ENCODE measurements around the gene NMT1. TPM values are rescaled to one million over a fixed set of nuclear protein-coding genes. Genes with fewer than 3 reads are reported as not detected.

The NMT1 gene
- total RNA-seq, 1 donor from 2014 or later: 97.9 TPM

GRCh38 chr17:45129426-45129939 lies 68.4 kb downstream of the NMT1 start:
- TF ChIP-seq CTCF (IDR thresholded peaks at IDR 0.05): no peak
- no peaks in the 10 kb centered on the region for H3K27me3 Mint-ChIP-seq (ENCODE audit: unreplicated experiment)
- H3K27ac Mint-ChIP-seq (ENCODE audit: unreplicated experiment): peak overlapping the region; percentile 95
- H3K36me3 Mint-ChIP-seq (ENCODE audit: unreplicated experiment): no peaks in the 10 kb centered on the region
- no peaks in the 10 kb centered on the region for H3K9me3 Mint-ChIP-seq (ENCODE audit: unreplicated experiment)
- H3K4me3 Mint-ChIP-seq (ENCODE audit: unreplicated experiment): no peak overlapping the region
- no peak for DNase-seq (ENCODE audit: extremely low spot score, unreplicated experiment)
- peaks cover 59% of the 10 kb centered on the region for H3K4me1 Mint-ChIP-seq (ENCODE audit: unreplicated experiment)

GRCh38 chr17:45129940-45130680 lies 69.0 kb downstream of the NMT1 start:
- Mint-ChIP-seq H3K27me3 (ENCODE audit: unreplicated experiment) (no peaks in the 10 kb centered on the region), H3K27ac (ENCODE audit: unreplicated experiment) (peak overlapping the region; percentile 95), H3K4me3 (ENCODE audit: unreplicated experiment) (peak overlapping the region; percentile 77), H3K36me3 (ENCODE audit: unreplicated experiment) (no peaks in the 10 kb centered on the region), H3K9me3 (ENCODE audit: unreplicated experiment) (no peaks in the 10 kb centered on the region), H3K4me1 (ENCODE audit: unreplicated experiment) (peaks cover 57% of the 10 kb centered on the region)
- no peak for TF ChIP-seq CTCF (IDR thresholded peaks at IDR 0.05)
- no peak for DNase-seq (ENCODE audit: extremely low spot score, unreplicated experiment)

GRCh38 chr17:45130681-45131615 lies 69.8 kb downstream of the NMT1 start:
- H3K4me3 Mint-ChIP-seq (ENCODE audit: unreplicated experiment): peak overlapping the region; percentile 77
- H3K36me3 Mint-ChIP-seq (ENCODE audit: unreplicated experiment): no peaks in the 10 kb centered on the region
- no peak for TF ChIP-seq CTCF (IDR thresholded peaks at IDR 0.05)
- no peaks in the 10 kb centered on the region for H3K27me3 Mint-ChIP-seq (ENCODE audit: unreplicated experiment)
- no peak for DNase-seq (ENCODE audit: extremely low spot score, unreplicated experiment)
- H3K9me3 Mint-ChIP-seq (ENCODE audit: unreplicated experiment): no peaks in the 10 kb centered on the region
- peak overlapping the region; percentile 70 for H3K27ac Mint-ChIP-seq (ENCODE audit: unreplicated experiment)
- H3K4me1 Mint-ChIP-seq (ENCODE audit: unreplicated experiment): peaks cover 57% of the 10 kb centered on the region

GRCh38 chr17:45131616-45132319 lies 70.7 kb downstream of the NMT1 start:
- Mint-ChIP-seq H3K27ac (ENCODE audit: unreplicated experiment) (peak overlapping the region; percentile 70), H3K4me1 (ENCODE audit: unreplicated experiment) (peaks cover 62% of the 10 kb centered on the region)

More at GRCh38 chr17:45131616-45132319, 70.7 kb downstream of the NMT1 start:
- Mint-ChIP-seq H3K4me3 (ENCODE audit: unreplicated experiment) (peak overlapping the region; percentile 77), H3K9me3 (ENCODE audit: unreplicated experiment) (no peaks in the 10 kb centered on the region), H3K36me3 (ENCODE audit: unreplicated experiment) (no peaks in the 10 kb centered on the region), H3K27me3 (ENCODE audit: unreplicated experiment) (no peaks in the 10 kb centered on the region)
- no peak for DNase-seq (ENCODE audit: extremely low spot score, unreplicated experiment)
- peak; percentile 99 for TF ChIP-seq CTCF (IDR thresholded peaks at IDR 0.05)
